ENCODE data around the gene VPS45. TPM values are rescaled to one million over a fixed set of nuclear protein-coding genes. Genes with fewer than 3 reads are reported as not detected.

Gene VPS45, protein sequence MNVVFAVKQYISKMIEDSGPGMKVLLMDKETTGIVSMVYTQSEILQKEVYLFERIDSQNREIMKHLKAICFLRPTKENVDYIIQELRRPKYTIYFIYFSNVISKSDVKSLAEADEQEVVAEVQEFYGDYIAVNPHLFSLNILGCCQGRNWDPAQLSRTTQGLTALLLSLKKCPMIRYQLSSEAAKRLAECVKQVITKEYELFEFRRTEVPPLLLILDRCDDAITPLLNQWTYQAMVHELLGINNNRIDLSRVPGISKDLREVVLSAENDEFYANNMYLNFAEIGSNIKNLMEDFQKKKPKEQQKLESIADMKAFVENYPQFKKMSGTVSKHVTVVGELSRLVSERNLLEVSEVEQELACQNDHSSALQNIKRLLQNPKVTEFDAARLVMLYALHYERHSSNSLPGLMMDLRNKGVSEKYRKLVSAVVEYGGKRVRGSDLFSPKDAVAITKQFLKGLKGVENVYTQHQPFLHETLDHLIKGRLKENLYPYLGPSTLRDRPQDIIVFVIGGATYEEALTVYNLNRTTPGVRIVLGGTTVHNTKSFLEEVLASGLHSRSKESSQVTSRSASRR
- 27.6 and 29.9 TPM in 2 replicates for total RNA-seq (2021; fragmentation: NEBNext Ultra II Directional; extraction: Animal tissue kit (Norgen Biotek cat#: 25700))
- polyA plus RNA-seq (2011; rRNA removed), result 12.7 and 19.1 TPM in 2 replicates
- polyA plus RNA-seq (2011; cell fraction: cytosol; rRNA removed), result 22.5 TPM
- polyA plus RNA-seq (2011; cell fraction: nucleus; rRNA removed), result 15.8 TPM
- polyA plus RNA-seq (2012, experiment 1 of 2), result 18.7 to 35.8 TPM (median 20.9 TPM) in 4 replicates
- polyA plus RNA-seq (2012, experiment 2 of 2), result 1.6 TPM
- 19.7 TPM for polyA plus RNA-seq (2013, experiment 1 of 2)
- polyA plus RNA-seq (2013, experiment 2 of 2), result 18.3 TPM
- 24.6 and 27.9 TPM in 2 replicates for polyA minus RNA-seq (2011; rRNA and poly(A)+ RNA removed)
- 12.9 TPM for polyA minus RNA-seq (2011; cell fraction: cytosol; rRNA and poly(A)+ RNA removed)
- polyA minus RNA-seq (2011; cell fraction: nucleus; rRNA and poly(A)+ RNA removed), result 35.8 TPM
- long read RNA-seq, experiment 1, transcript VPS45-202 (15 exons, 2,790 nt), result major isoform, 12 of 35 reads
- long read RNA-seq, experiment 1, partial matches to known transcripts, result 13 of 35 reads
- long read RNA-seq, experiment 1, other reads (novel, unspliced or antisense), result 9 of 35 reads
- long read RNA-seq, experiment 2, transcript VPS45-202 (15 exons, 2,790 nt), result major isoform, 20 of 26 reads
- long read RNA-seq, experiment 2, partial matches to known transcripts, result 0 of 26 reads
- long read RNA-seq, experiment 2, other reads (novel, unspliced or antisense), result 5 of 26 reads

DNA sequence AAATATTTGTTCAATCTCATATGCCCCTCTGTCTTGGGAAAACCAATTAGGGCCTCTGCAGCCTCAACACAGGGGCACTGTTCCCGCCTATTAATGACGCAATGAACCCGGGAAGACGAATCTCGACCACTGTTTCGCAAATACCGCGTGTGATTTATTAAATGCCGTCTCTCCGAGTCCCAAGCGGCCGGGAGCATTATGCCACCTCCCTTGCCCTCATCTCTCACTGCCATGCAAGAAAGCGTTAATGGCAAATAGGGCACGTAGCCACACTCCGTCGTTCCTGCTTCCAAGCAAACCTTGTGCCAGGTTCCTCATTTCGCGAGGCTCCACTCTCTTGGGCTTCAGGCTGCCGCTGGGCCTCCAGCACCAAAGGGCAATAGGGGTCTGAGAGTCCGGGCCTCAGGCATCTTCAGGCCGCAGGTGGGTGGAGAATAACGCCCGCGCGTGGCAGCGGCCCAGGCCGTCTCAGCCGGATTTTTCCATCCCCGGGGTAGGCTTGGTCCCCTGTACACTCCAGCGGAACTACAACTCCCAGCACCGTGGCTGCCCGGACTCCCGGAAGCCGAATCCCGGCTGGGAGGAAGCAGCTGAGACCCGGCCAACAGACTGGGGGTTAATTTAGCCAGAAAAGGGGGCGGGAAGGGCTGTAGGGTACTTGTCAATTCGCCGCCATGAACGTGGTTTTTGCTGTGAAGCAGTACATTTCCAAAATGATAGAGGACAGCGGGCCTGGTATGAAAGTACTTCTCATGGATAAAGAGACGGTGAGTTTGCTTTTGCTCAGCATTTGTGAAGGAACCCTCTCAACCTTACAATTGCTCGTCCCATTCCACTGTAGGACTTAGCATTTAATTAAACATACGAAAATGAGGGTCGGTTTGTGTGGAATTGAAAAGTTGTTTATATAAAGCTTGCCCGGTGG lies at the start of gene VPS45:
TSS of gene VPS45 (plus strand) at position 593 of the 925 bp plus-strand sequence. CDS start at position 675, 82 bp downstream.
- Histone ChIP-seq H3K9ac (replicated peaks in 1 of 4; ENCODE audit: extremely low read depth in 1 of 4, low read depth in 3 of 4, low read length in 3 of 4) (peak within 1 kb of the TSS; percentile 92 to 97 (median 94)), H3K4me2 (ENCODE audit: insufficient read depth in 1 of 2, low read depth in 2 of 2, low read length in 2 of 2) (peak within 1 kb of the TSS; percentile 66 to 91), H3K27ac (ENCODE audit: low read depth, low read length) (peak within 1 kb of the TSS; percentile 93), H2BK120ac (replicated peaks; ENCODE audit: low read depth, low read length) (no peak within 1 kb of the TSS), H3K18ac (ENCODE audit: extremely low read depth, low read length) (peak within 1 kb of the TSS; percentile 98), H3K23ac (ENCODE audit: insufficient read length) (no peak within 1 kb of the TSS), H3K36me3 (ENCODE audit: control insufficient read depth in 2 of 4, insufficient read depth in 4 of 4, low read length in 3 of 4) (peaks cover 0 to 5% (median 2%) of the 10 kb centered on the region in 4 experiments; a peak in 3 of 8 replicates), H3K79me2 (ENCODE audit: control insufficient read depth in 1 of 2, insufficient read depth in 2 of 2, low read length in 2 of 2) (0 out of 4 replicates have a peak, but pooled peaks cover 0 to 7% of the 10 kb centered on the region in 2 experiments), H4K91ac (replicated peaks; ENCODE audit: insufficient read length, low read length) (peak within 1 kb of the TSS; percentile 92), H3K9me3 (ENCODE audit: insufficient read depth in 2 of 2, low read depth in 1 of 2, low read length in 1 of 2) (no peaks in the 10 kb centered on the region), H2AK5ac (ENCODE audit: low read depth, low read length) (no peak within 1 kb of the TSS; the same call in 1 of the 2 replicates), H2AFZ (ENCODE audit: low read length) (peak within 1 kb of the TSS; percentile 98), H4K5ac (ENCODE audit: insufficient read length, low read depth, low read length) (peak within 1 kb of the TSS; percentile 89), H2BK12ac (ENCODE audit: low read depth, low read length) (peak within 1 kb of the TSS; percentile 99), H3K27me3 (replicated peaks in 1 of 4; ENCODE audit: control insufficient read depth in 3 of 4, extremely low read depth in 1 of 4, insufficient read depth in 3 of 4, low read length in 3 of 4) (no peaks in the 10 kb centered on the region), H3K4ac (replicated peaks; ENCODE audit: insufficient read length, low read depth, low read length) (peak within 1 kb of the TSS; percentile 1), H4K20me1 (replicated peaks in 1 of 2; ENCODE audit: control insufficient read depth in 1 of 2, insufficient read depth in 2 of 2, low read length in 2 of 2) (no peaks in the 10 kb centered on the region), H3K4me3 (ENCODE audit: extremely low read depth in 1 of 4, insufficient read depth in 2 of 4, low read depth in 3 of 4, low read length in 4 of 4) (peak within 1 kb of the TSS; percentile 81 to 95 (median 91)), H3K14ac (ENCODE audit: insufficient read length) (no peak within 1 kb of the TSS), H2BK5ac (ENCODE audit: low read depth, low read length) (peak within 1 kb of the TSS; percentile 99), H3K56ac (replicated peaks; ENCODE audit: insufficient read length, low read depth, low read length) (peak within 1 kb of the TSS; percentile 12), H3K79me1 (ENCODE audit: low read depth, low read length) (no peaks in the 10 kb centered on the region), H3K23me2 (ENCODE audit: low read depth, low read length) (no peaks in the 10 kb centered on the region), H2BK20ac (ENCODE audit: low read length) (no peak within 1 kb of the TSS), H4K8ac (ENCODE audit: extremely low read depth, insufficient read depth, low read length) (peak within 1 kb of the TSS; percentile 100), H2BK15ac (ENCODE audit: low read length) (peak within 1 kb of the TSS; percentile 83; the same call in 1 of the 2 replicates), H3K4me1 (replicated peaks in 1 of 4; ENCODE audit: control insufficient read depth in 3 of 4, insufficient read depth in 4 of 4, low read length in 3 of 4) (no peaks in the 10 kb centered on the region)
- FAIRE-seq, result no peak
- DNase-seq (ENCODE audit: low read depth in 1 of 2, low spot score in 2 of 2), result peak; percentile 67 to 90
- POLR2A ChIA-PET (ENCODE audit: partially characterized antibody), result interaction anchor here (0.5 to 2.7 kb wide), 18 partner anchors 10 to 183 kb away, joined by 3 to 24 read pairs (median 4); partner anchors contain the start of genes BOLA1 and OTUD7B
- CTCF ChIA-PET (ENCODE audit: partially characterized antibody), result interaction anchor here (0.9 to 1.5 kb wide), 3 partner anchors 28 to 99 kb away, joined by 3 to 6 read pairs (median 4); no protein-coding TSS in a partner anchor
- WGBS, 2 experiments (ENCODE audit: extremely low coverage in 1 of 2, insufficient coverage in 1 of 2, insufficient read length in 1 of 2, insufficient replicate concordance in 2 of 2, low coverage in 1 of 2, low lambda C conversion rate in 2 of 2, missing lambda C conversion rate in 1 of 2), result 1% methylated on average over 46 of the region's 46 CpGs; no CpG with 5 or more reads in 1 of the 2 experiments
- no peak for TF ChIP-seq EP300 (IDR thresholded peaks at IDR 0.05; ENCODE audit: borderline replicate concordance in 1 of 2, low read depth in 2 of 2, low read length in 2 of 2)
- TF ChIP-seq SIX5 (IDR thresholded peaks at IDR 0.05; ENCODE audit: low read depth, low read length), result peak; percentile 65
- TF ChIP-seq CHD2 (IDR thresholded peaks at IDR 0.05; ENCODE audit: low read length), result no peak
- peak; percentile 98 for TF ChIP-seq KDM4A (IDR thresholded peaks at IDR 0.05; ENCODE audit: low read depth, low read length, severe bottlenecking)
- no peak for TF ChIP-seq HDAC6 (IDR thresholded peaks at IDR 0.05; ENCODE audit: low read depth, low read length)

Measured in H1 (cell line).